Keratinocyte (primary cell): ENCODE measurements around the gene WDFY1. TPM values are rescaled to one million over a fixed set of nuclear protein-coding genes. Genes with fewer than 3 reads are reported as not detected.

ENCODE experiments used
- DNase-seq: peaks from one replicate; pipeline ENCODE4 v3.0.0-alpha.2; 2011; ENCODE audit warnings: low read depth, missing footprints, low spot score
- FAIRE-seq: peaks from 2 replicates; lab custom pipeline; 2011; peaks lifted over from hg19 to GRCh38; lab: Jason Lieb, UNC
- H2AFZ ChIP-seq: 2 replicates; pipeline ENCODE4 v1.6.0; 2012; ENCODE audit warnings: low read length, control low read depth, inconsistent platforms; ENCODE audit not compliant: control insufficient read depth
- H3K27ac ChIP-seq: 2 replicates; pipeline ENCODE4 v1.5.1; 2011; ENCODE audit warnings: low read length; ENCODE audit not compliant: control insufficient read depth, insufficient read depth
- H3K27me3 ChIP-seq: 3 replicates; pipeline ENCODE4 v1.6.0; 2011; ENCODE audit warnings: low read length; ENCODE audit not compliant: control insufficient read depth, insufficient read depth; ENCODE audit errors: extremely low read depth
- H3K36me3 ChIP-seq, 2 experiments: 2 replicates in 1 of 2; 3 replicates in 1 of 2; pipeline ENCODE4 v1.5.1; 2011; ENCODE audit warnings: low read length in 2 of 2, mild to moderate bottlenecking in 1 of 2; ENCODE audit not compliant: control insufficient read depth in 2 of 2, insufficient read depth in 2 of 2; ENCODE audit errors: extremely low read depth in 1 of 2
- H3K4me1 ChIP-seq: 3 replicates; pipeline ENCODE4 v1.5.1; 2011; ENCODE audit warnings: low read length; ENCODE audit not compliant: control insufficient read depth, insufficient read depth; ENCODE audit errors: extremely low read depth
- H3K4me2 ChIP-seq: 3 replicates; pipeline ENCODE4 v1.6.0; 2011; ENCODE audit warnings: low read depth, low read length; ENCODE audit not compliant: control insufficient read depth, insufficient read depth; ENCODE audit errors: extremely low read depth
- H3K4me3 ChIP-seq, 3 experiments: fragments of 200-600 bp in 1 of 3; sonication (generic) in 1 of 3; 2 replicates in 2 of 3; 3 replicates in 1 of 3; pipeline ENCODE4 v1.5.1; 2011 to 2016; ENCODE audit warnings: low read length in 3 of 3, mild to moderate bottlenecking in 3 of 3, control low read depth in 2 of 3, inconsistent platforms in 1 of 3, low read depth in 1 of 3, mixed read lengths in 1 of 3, mixed run types in 1 of 3, moderate library complexity in 1 of 3; ENCODE audit not compliant: control insufficient read depth in 2 of 3, insufficient read depth in 2 of 3; ENCODE audit errors: extremely low read depth in 1 of 3
- H3K79me2 ChIP-seq: 2 replicates; pipeline ENCODE4 v1.6.0; 2012; ENCODE audit warnings: low read length; ENCODE audit not compliant: control insufficient read depth, insufficient read depth
- H3K9ac ChIP-seq: 3 replicates; pipeline ENCODE4 v1.6.0; 2011; ENCODE audit warnings: low read length; ENCODE audit not compliant: control insufficient read depth, insufficient read depth; ENCODE audit errors: extremely low read depth
- H3K9me1 ChIP-seq: 3 replicates; pipeline ENCODE4 v1.6.0; 2011; ENCODE audit warnings: low read length; ENCODE audit not compliant: control insufficient read depth, insufficient read depth; ENCODE audit errors: extremely low read depth
- H3K9me3 ChIP-seq: 2 replicates; pipeline ENCODE4 v1.5.1; 2012; ENCODE audit warnings: low read depth, low read length; ENCODE audit not compliant: control insufficient read depth
- H4K20me1 ChIP-seq: 3 replicates; pipeline ENCODE4 v1.6.0; 2011; ENCODE audit warnings: low read length; ENCODE audit not compliant: control insufficient read depth, insufficient read depth; ENCODE audit errors: extremely low read depth
- CTCF ChIP-seq, 3 experiments: IDR thresholded peaks in 1 of 3; conservative IDR thresholded peaks in 1 of 3; optimal IDR thresholded peaks in 1 of 3; 2 replicates in 2 of 3; 3 replicates in 1 of 3; pipeline versions ENCODE3 to v1.5.1; 2011; ENCODE audit warnings: low read length in 3 of 3, mild to moderate bottlenecking in 3 of 3, moderate library complexity in 2 of 3, control low read depth in 1 of 3, inconsistent platforms in 1 of 3; ENCODE audit not compliant: insufficient read depth in 2 of 3; ENCODE audit errors: extremely low read depth in 1 of 3
- EZH2 ChIP-seq: IDR thresholded peaks from one replicate; pipeline ENCODE4 v1.6.1; 2012; ENCODE audit warnings: inconsistent platforms, mild to moderate bottlenecking, low read length, moderate library complexity
- dilution Hi-C: fragments of 300-500 bp; cut with MboI; formaldehyde crosslinking; loops from one replicate; pipeline ENCODE4 v1.7.0; 2020; ENCODE audit warnings: low sequenced_read_pairs; ENCODE audit not compliant: extremely low pct_ligation_motif_present
- polyA plus RNA-seq, 5 experiments: library from polyadenylated mRNA; depleted of rRNA in 3 of 5; stranded (reverse) in 3 of 5; stranded (forward) in 1 of 5; unstranded in 1 of 5; fragments of >200 nt; gene quantifications; 1 replicate in 1 of 5; 2 replicates in 3 of 5; 3 replicates in 1 of 5; pipeline versions ENCODE4 v1.2.1 to v1.2.3, GENCODE V29; 2011 to 2012; ENCODE audit warnings: missing spikeins in 2 of 5, low read depth in 1 of 5, low replicate concordance in 1 of 5

The WDFY1 gene
- polyA plus RNA-seq, 1 donor (not counting 4 experiments of a cell fraction or from before 2014, with no cell fraction given): 54.9 TPM

- no peak for DNase-seq
- H3K4me1 ChIP-seq: peaks cover 6% of the 10 kb centered on the region
- dilution Hi-C loops: no loop called here
Measured at GRCh38 chr2:223935459-223936125, 9.5 kb downstream of the WDFY1 start.

GRCh38 chr2:223934870-223935269 lies 10.3 kb downstream of the WDFY1 start:
- Histone ChIP-seq H3K27me3 (no peaks in the 10 kb centered on the region), H3K4me2 (no peak overlapping the region), H4K20me1 (no peaks in the 10 kb centered on the region), H3K9ac (no peak overlapping the region), H3K79me2 (peaks cover 85% of the 10 kb centered on the region), H3K36me3 (no peaks in the 10 kb centered on the region), H3K9me3 (no peaks in the 10 kb centered on the region), H3K4me3 (no peak overlapping the region), H3K4me1 (peaks cover 6% of the 10 kb centered on the region), H3K27ac (no peak overlapping the region), H2AFZ (no peak overlapping the region), H3K9me1 (no peaks in the 10 kb centered on the region)
- TF ChIP-seq EZH2 (no peak), CTCF (optimal IDR thresholded peaks at IDR 0.05 in 1 of 3, IDR thresholded peaks at IDR 0.05 in 1 of 3, conservative IDR thresholded peaks at IDR 0.05 in 1 of 3; ENCODE audit: extremely low read depth in 1 of 3, insufficient read depth in 2 of 3, low read length in 3 of 3) (no peak)
- FAIRE-seq: no peak
- DNase-seq: no peak
- dilution Hi-C loops: no loop called here

More at GRCh38 chr2:223935459-223936125, 9.5 kb downstream of the WDFY1 start:
- Histone ChIP-seq H3K36me3 (no peaks in the 10 kb centered on the region), H4K20me1 (no peaks in the 10 kb centered on the region), H3K79me2 (peaks cover 84% of the 10 kb centered on the region), H3K9me1 (no peaks in the 10 kb centered on the region), H3K4me3 (no peak overlapping the region), H2AFZ (no peak overlapping the region), H3K9me3 (no peaks in the 10 kb centered on the region), H3K4me2 (no peak overlapping the region), H3K27ac (no peak overlapping the region), H3K9ac (no peak overlapping the region), H3K27me3 (no peaks in the 10 kb centered on the region)
- TF ChIP-seq CTCF (optimal IDR thresholded peaks at IDR 0.05 in 1 of 3, IDR thresholded peaks at IDR 0.05 in 1 of 3, conservative IDR thresholded peaks at IDR 0.05 in 1 of 3; ENCODE audit: extremely low read depth in 1 of 3, insufficient read depth in 2 of 3, low read length in 3 of 3): no peak
- TF ChIP-seq EZH2: no peak
- no peak for FAIRE-seq
